GM10248 (cell line): Measurements from ENCODE around the gene PBLD.

ENCODE experiments used
- CTCF ChIA-PET: fragments of 300-600 bp; sonication (Branson Sonifier 250); formaldehyde crosslinking; extraction: SDS; loops from one replicate; lab custom pipeline; 2021; ENCODE audit warnings: antibody characterized with exemption; lab: Yijun Ruan, JAX
- POLR2A ChIA-PET: fragments of 350-650 bp; sonication (Branson Sonifier 250); formaldehyde crosslinking; extraction: SDS; loops from one replicate; lab custom pipeline; 2020; ENCODE audit warnings: antibody characterized with exemption; lab: Yijun Ruan, JAX
- DNase-seq: peaks from one replicate; pipeline ENCODE4 v3.0.0; 2012; ENCODE audit errors: extremely low spot score
- CTCF ChIP-seq: IDR thresholded peaks from 2 replicates; pipeline ENCODE4 v1.5.1; 2012; ENCODE audit warnings: mild to moderate bottlenecking, low read depth; ENCODE audit errors: extremely low read depth, missing control alignments, control extremely low read depth

Gene PBLD

DNA sequence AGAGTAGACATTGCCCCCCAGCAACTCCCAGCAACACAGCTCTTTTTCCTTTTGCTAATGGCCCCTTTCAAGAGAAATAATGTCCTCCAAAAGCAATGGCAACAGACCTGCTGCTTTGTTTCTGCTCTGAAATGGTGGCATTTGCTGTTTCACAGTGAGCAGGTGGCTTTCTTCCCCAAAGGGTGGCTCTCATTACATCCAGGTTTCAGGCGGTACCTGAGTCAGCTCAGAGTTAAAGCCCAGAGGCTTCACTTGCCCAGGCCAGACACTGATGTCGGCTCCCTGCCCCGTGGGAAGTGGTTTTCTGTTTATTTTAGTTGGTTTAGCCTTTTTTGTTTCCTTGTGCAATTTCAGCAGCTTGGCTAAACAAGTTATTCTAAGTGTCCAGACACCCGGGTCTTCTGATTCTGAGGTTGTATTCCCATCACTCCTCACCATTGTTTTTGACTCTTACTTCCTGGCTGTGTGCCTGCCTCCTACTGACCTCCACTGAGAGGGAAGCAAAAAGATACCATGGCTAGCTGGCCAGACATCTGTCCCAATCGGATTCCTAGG is 93.1 kb downstream of the PBLD start:
- ChIA-PET CTCF (interaction anchor here (1.0 to 2.0 kb wide), 4 partner anchors 10 to 63 kb away, joined by 3 to 7 read pairs (median 4); no protein-coding TSS in a partner anchor), POLR2A (no interaction called here)
- no peak for TF ChIP-seq CTCF
- DNase-seq: no peak

DNA sequence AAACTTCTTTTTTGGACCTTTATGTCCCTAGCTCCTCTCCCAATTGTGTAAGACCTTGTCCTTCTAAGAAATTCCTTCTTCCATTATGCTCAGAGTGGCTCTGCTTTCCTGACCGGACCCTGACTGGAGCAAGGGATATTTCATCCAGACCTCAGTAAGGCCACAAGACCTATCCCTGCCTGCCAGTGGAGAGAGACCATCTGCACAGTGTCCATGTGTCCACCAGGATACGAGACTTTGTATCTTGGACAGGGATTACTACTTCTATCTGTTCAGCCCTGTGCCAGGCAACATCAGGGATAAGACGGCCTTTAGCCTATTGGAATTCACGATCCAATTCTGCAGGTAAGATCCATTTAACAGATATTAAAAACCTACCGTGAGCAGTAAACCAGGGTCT is 93.7 kb downstream of the PBLD start:
- ChIA-PET POLR2A (no interaction called here), CTCF (no interaction called here)
- DNase-seq: no peak
- TF ChIP-seq CTCF: no peak

GRCh38 chr10:68238371-68238770 is 94.4 kb downstream of the PBLD start:
- ChIA-PET CTCF (interaction anchor here (3.2 kb wide), 1 partner anchor 25 kb away, joined by 16 read pairs; no protein-coding TSS in a partner anchor), POLR2A (no interaction called here)
- DNase-seq: no peak
- TF ChIP-seq CTCF: no peak

DNA sequence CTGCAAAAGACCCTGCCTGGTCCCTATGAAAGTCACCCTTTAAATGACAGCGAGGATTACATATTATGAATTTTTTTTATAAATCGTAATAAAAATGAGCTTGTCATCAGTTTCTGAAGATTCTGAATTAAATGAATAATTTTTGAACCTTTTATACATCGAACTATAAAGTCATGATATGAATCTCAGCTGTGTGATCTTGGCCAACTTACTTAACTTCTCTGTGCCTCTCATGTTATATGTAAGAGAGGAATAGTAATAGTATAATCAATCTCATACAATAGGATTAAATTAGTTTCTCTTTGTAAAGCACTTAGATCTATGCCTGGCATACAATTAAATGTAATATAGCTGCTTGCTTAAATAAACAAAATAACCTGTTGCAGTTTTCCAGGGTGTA is 95.6 kb downstream of the PBLD start:
- ChIA-PET POLR2A (no interaction called here), CTCF (interaction anchor here (1.2 to 3.2 kb wide), 4 partner anchors 11 to 65 kb away, joined by 3 to 16 read pairs (median 6); no protein-coding TSS in a partner anchor)
- no peak for DNase-seq
- no peak for TF ChIP-seq CTCF

- DNase-seq: no peak
- CTCF ChIA-PET: interaction anchor here (1.1 to 3.2 kb wide), 5 partner anchors 10 to 66 kb away, joined by 3 to 16 read pairs (median 5); no protein-coding TSS in a partner anchor
- no peak for TF ChIP-seq CTCF
- POLR2A ChIA-PET: no interaction called here
Observed at GRCh38 chr10:68235581-68235980, 97.1 kb downstream of the PBLD start.

- DNase-seq: no peak
- TF ChIP-seq CTCF: no peak
- POLR2A ChIA-PET: no interaction called here
- CTCF ChIA-PET: interaction anchor here (1.1 to 1.8 kb wide), 3 partner anchors 9 to 27 kb away, joined by 3 to 5 read pairs (median 4); no protein-coding TSS in a partner anchor
Observed at GRCh38 chr10:68235111-68235510, 97.6 kb downstream of the PBLD start.
